HepG2 (cell line): ENCODE results near the gene NEK11. TPM values are rescaled to one million over a fixed set of nuclear protein-coding genes. Genes with fewer than 3 reads are reported as not detected.

Experiments used
- ATAC-seq: fragments of 200-7000 bp; cut with Tn5 transposase; 3 replicates; pipeline ENCODE4 v1.9.1; 2020; ENCODE audit warnings: mild to moderate bottlenecking, moderate library complexity
- BruUV-seq: library from RNA; stranded (reverse); fragments of 400-500 nt; replicated peaks from 2 replicates; lab custom pipeline; 2021; lab: Mats Ljungman, UMichigan
- CTCF ChIA-PET: fragments of 300-600 bp; formaldehyde crosslinking; extraction: SDS; loops from one replicate; lab custom pipeline; 2021; ENCODE audit warnings: low total read pairs, inconsistent platforms, low intra/inter-chr PET ratio; lab: Yijun Ruan, JAX
- POLR2A ChIA-PET: fragments of 350-600 bp; sonication (Branson Sonifier 250); formaldehyde crosslinking; loops from one replicate; lab custom pipeline; 2020; ENCODE audit warnings: antibody characterized with exemption, inconsistent platforms; lab: Yijun Ruan, JAX
- DNase-seq: peaks from one replicate; pipeline ENCODE4 v3.0.0-alpha.2; 2015; ENCODE audit warnings: low spot score
- FAIRE-seq: peaks from 3 replicates; lab custom pipeline; 2011; peaks lifted over from hg19 to GRCh38; lab: Jason Lieb, UNC
- H2AFZ ChIP-seq: one replicate; pipeline ENCODE4 v1.6.1; 2011; ENCODE audit warnings: low read length, inconsistent platforms
- H3K27ac ChIP-seq: fragments of 300-600 bp; 3 replicates; pipeline ENCODE4 v1.8.0; 2011; ENCODE audit warnings: mixed run types, mild to moderate bottlenecking, mixed read lengths, low read length, inconsistent platforms; ENCODE audit not compliant: insufficient read depth; ENCODE audit errors: extremely low read length
- H3K27me3 ChIP-seq, 2 experiments: fragments of 200-600 bp in 1 of 2; 2 replicates in 1 of 2; 3 replicates in 1 of 2; pipeline versions ENCODE4 v1.6.0 to v1.8.0; 2011; ENCODE audit warnings: low read length in 2 of 2, mild to moderate bottlenecking in 2 of 2, moderate library complexity in 2 of 2, inconsistent platforms in 1 of 2; ENCODE audit not compliant: insufficient read depth in 2 of 2, control insufficient read depth in 1 of 2
- H3K36me3 ChIP-seq, 2 experiments: fragments of 200-600 bp in 1 of 2; replicated peaks in 1 of 2; 2 replicates in 1 of 2; 3 replicates in 1 of 2; pipeline versions ENCODE4 v1.5.1 to v1.8.0; 2011; ENCODE audit warnings: low read length in 2 of 2, inconsistent platforms in 1 of 2; ENCODE audit not compliant: insufficient read depth in 2 of 2, control insufficient read depth in 1 of 2
- H3K4me1 ChIP-seq: 2 replicates; pipeline ENCODE4 v1.5.1; 2012; ENCODE audit warnings: low read length, inconsistent platforms; ENCODE audit not compliant: insufficient read depth
- H3K4me2 ChIP-seq: 2 replicates; pipeline ENCODE4 v1.6.0; 2011; ENCODE audit warnings: low read depth, low read length, inconsistent platforms
- H3K4me3 ChIP-seq, 3 experiments: fragments of 200-600 bp in 1 of 3; sonication (generic), shearing (Covaris generic) in 1 of 3; replicated peaks in 1 of 3; 2 replicates each; pipeline ENCODE4 v1.5.1; 2011 to 2016; ENCODE audit warnings: low read length in 3 of 3, inconsistent platforms in 2 of 3, low read depth in 2 of 3, mild to moderate bottlenecking in 2 of 3, control low read depth in 1 of 3, mixed read lengths in 1 of 3; ENCODE audit not compliant: insufficient read depth in 1 of 3
- H3K79me2 ChIP-seq: one replicate; pipeline ENCODE4 v1.6.1; 2011; ENCODE audit warnings: low read length, inconsistent platforms; ENCODE audit not compliant: insufficient read depth
- H3K9ac ChIP-seq: 2 replicates; pipeline ENCODE4 v1.6.0; 2011; ENCODE audit warnings: mild to moderate bottlenecking, low read depth, low read length, inconsistent platforms; ENCODE audit not compliant: insufficient read depth
- H3K9me3 ChIP-seq: 2 replicates; pipeline ENCODE4 v1.5.1; 2012; ENCODE audit warnings: mild to moderate bottlenecking, low read length
- H4K20me1 ChIP-seq: 2 replicates; pipeline ENCODE4 v1.6.0; 2011; ENCODE audit warnings: inconsistent platforms, mild to moderate bottlenecking, low read length, moderate library complexity; ENCODE audit not compliant: insufficient read depth
- NR2C2 ChIP-seq: sonication (generic); formaldehyde crosslinking; IDR thresholded peaks from 2 replicates; pipeline ENCODE4 v1.4.0; 2020; ENCODE audit warnings: missing genetic modification reagents, mild to moderate bottlenecking, moderate library complexity, borderline replicate concordance
- XBP1 ChIP-seq: sonication (generic); formaldehyde crosslinking; IDR thresholded peaks from 2 replicates; pipeline ENCODE4 v1.5.0; 2020; ENCODE audit warnings: missing genetic modification reagents
- ZNF431 ChIP-seq: sonication (generic); formaldehyde crosslinking; IDR thresholded peaks from 2 replicates; pipeline ENCODE4 v1.9.0; 2022; ENCODE audit warnings: missing genetic modification reagents, low read depth, mild to moderate bottlenecking, borderline replicate concordance
- ZSCAN31 ChIP-seq: sonication (generic); formaldehyde crosslinking; IDR thresholded peaks from 2 replicates; pipeline ENCODE4 v1.5.0; 2020; ENCODE audit warnings: low read depth, mild to moderate bottlenecking, missing genetic modification reagents
- WGBS: methylation state at CpG from one replicate; pipeline ENCODE4 v1.1.6; 2017; ENCODE audit warnings: low lambda C conversion rate; 5-methylcytosine and 5-hydroxymethylcytosine counted together
- in situ Hi-C: cut with HindIII; loops from 2 replicates; pipeline ENCODE4 v1.10.0; 2017; ENCODE audit warnings: low pct_unique_long_range_greater_than_20kb; ENCODE audit not compliant: extremely low pct_ligation_motif_present
- intact Hi-C: fragments of 100-400 bp; cut with micrococcal nuclease; formaldehyde crosslinking; loops from one replicate; pipeline ENCODE4 v1.10.0; 2022; ENCODE audit not compliant: unreplicated experiment
- polyA plus RNA-seq, 8 experiments: library from polyadenylated mRNA; depleted of rRNA in 3 of 8; stranded (reverse) in 7 of 8; unstranded in 1 of 8; fragments of >200 nt; fragmentation: Illumina TruSeq in 4 of 8; extraction: Trizol in 4 of 8; gene quantifications; 2 replicates each; pipeline versions ENCODE4 v1.2.1 to v1.2.3, GENCODE V29; 2011 to 2016; ENCODE audit warnings: low read depth in 4 of 8, missing spikeins in 1 of 8, mixed read lengths in 1 of 8; ENCODE audit not compliant: insufficient read depth in 1 of 8
- total RNA-seq, 5 experiments: library from RNA; depleted of rRNA; stranded (reverse); fragments of >200 nt; fragmentation: Illumina TruSeq; extraction: Trizol; gene quantifications; 2 replicates each; pipeline ENCODE4 v1.2.3, GENCODE V29; 2016; ENCODE audit warnings: low read depth in 1 of 5
- TF ChIP-seq, protein P1 (sequence below): fragments of 450-650 bp; IDR thresholded peaks from 2 replicates; pipeline ENCODE4 v1.6.1; 2017; ENCODE audit warnings: mild to moderate bottlenecking
- TF ChIP-seq, protein P2 (sequence below): sonication (generic); formaldehyde crosslinking; IDR thresholded peaks from 2 replicates; pipeline ENCODE4 v1.8.1; 2023; ENCODE audit warnings: mild to moderate bottlenecking, missing genetic modification reagents

The NEK11 gene
- total and polyA plus RNA-seq, 2 of the 13 experiments (the other 11 are each of a cell fraction or from before 2014, with no cell fraction given): 0.95 to 2.2 TPM

DNA sequence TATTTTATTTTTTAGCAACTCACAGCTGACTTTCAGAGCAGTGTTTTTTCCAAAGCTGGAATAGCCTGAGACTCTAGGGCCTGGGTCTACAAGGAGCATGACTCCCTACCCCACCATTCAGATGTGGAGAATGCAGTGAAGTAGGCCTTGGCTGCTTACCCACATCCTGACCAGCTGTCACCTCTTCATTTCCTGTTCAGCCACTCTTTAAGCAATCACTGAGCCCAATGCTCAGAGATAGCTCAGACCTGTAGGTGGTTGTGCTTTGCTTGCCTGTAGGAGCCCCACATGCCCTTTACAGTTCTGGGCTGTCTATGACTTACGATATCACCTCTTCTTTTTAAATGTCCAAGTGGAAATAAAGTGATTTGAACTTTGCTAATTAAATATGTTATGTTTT is 148.1 kb downstream of the NEK11 start:
- TF ChIP-seq NR2C2 (CRISPR knock-in tag) (no peak), XBP1 (CRISPR knock-in tag) (no peak), ZNF431 (CRISPR knock-in tag) (no peak), ZSCAN31 (CRISPR knock-in tag) (no peak)
- TF ChIP-seq, protein P1, sequence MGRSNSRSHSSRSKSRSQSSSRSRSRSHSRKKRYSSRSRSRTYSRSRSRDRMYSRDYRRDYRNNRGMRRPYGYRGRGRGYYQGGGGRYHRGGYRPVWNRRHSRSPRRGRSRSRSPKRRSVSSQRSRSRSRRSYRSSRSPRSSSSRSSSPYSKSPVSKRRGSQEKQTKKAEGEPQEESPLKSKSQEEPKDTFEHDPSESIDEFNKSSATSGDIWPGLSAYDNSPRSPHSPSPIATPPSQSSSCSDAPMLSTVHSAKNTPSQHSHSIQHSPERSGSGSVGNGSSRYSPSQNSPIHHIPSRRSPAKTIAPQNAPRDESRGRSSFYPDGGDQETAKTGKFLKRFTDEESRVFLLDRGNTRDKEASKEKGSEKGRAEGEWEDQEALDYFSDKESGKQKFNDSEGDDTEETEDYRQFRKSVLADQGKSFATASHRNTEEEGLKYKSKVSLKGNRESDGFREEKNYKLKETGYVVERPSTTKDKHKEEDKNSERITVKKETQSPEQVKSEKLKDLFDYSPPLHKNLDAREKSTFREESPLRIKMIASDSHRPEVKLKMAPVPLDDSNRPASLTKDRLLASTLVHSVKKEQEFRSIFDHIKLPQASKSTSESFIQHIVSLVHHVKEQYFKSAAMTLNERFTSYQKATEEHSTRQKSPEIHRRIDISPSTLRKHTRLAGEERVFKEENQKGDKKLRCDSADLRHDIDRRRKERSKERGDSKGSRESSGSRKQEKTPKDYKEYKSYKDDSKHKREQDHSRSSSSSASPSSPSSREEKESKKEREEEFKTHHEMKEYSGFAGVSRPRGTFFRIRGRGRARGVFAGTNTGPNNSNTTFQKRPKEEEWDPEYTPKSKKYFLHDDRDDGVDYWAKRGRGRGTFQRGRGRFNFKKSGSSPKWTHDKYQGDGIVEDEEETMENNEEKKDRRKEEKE: no peak
- TF ChIP-seq, protein P2, sequence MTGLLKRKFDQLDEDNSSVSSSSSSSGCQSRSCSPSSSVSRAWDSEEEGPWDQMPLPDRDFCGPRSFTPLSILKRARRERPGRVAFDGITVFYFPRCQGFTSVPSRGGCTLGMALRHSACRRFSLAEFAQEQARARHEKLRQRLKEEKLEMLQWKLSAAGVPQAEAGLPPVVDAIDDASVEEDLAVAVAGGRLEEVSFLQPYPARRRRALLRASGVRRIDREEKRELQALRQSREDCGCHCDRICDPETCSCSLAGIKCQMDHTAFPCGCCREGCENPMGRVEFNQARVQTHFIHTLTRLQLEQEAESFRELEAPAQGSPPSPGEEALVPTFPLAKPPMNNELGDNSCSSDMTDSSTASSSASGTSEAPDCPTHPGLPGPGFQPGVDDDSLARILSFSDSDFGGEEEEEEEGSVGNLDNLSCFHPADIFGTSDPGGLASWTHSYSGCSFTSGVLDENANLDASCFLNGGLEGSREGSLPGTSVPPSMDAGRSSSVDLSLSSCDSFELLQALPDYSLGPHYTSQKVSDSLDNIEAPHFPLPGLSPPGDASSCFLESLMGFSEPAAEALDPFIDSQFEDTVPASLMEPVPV (CRISPR knock-in tag): no peak
- no peak for ATAC-seq
- H3K9me3 ChIP-seq: no peaks in the 10 kb centered on the region
- DNase-seq: no peak
- intact Hi-C loops (no loop called here), in situ Hi-C loops (no loop called here)
- WGBS: 29% methylated on average over 1 of the region's 1 CpG
- H3K36me3 ChIP-seq: no peaks in the 10 kb centered on the region
- no peak overlapping the region for H3K4me3 ChIP-seq
- no peaks in the 10 kb centered on the region for H3K4me1 ChIP-seq
- H2AFZ ChIP-seq: no peak overlapping the region
- H3K27ac ChIP-seq: no peak overlapping the region
- POLR2A ChIA-PET: no interaction called here
- no peak overlapping the region for H3K4me2 ChIP-seq
- H3K9ac ChIP-seq: no peak overlapping the region
- BruUV-seq: no TSS peak
- no peaks in the 10 kb centered on the region for H4K20me1 ChIP-seq
- H3K27me3 ChIP-seq: no peaks in the 10 kb centered on the region
- no peaks in the 10 kb centered on the region for H3K79me2 ChIP-seq
- CTCF ChIA-PET: no interaction called here
- FAIRE-seq: no peak
